Endothelial cell of umbilical vein (primary cell): Measurements from ENCODE around the gene SS18. TPM values are rescaled to one million over a fixed set of nuclear protein-coding genes. Genes with fewer than 3 reads are reported as not detected.

Experiments
- BruUV-seq: library from RNA; stranded (reverse); fragments of 400-500 nt; replicated peaks from 2 replicates; lab custom pipeline; 2021; lab: Mats Ljungman, UMichigan
- CTCF ChIA-PET: fragments of 300-600, 350-600 bp; sonication (Branson Sonifier 250); formaldehyde crosslinking; loops from one replicate; lab custom pipeline; 2021; ENCODE audit warnings: antibody characterized with exemption, inconsistent platforms; lab: Charles Lee
- POLR2A ChIA-PET: fragments of 300-600, 350-600 bp; sonication (Branson Sonifier 250); formaldehyde crosslinking; loops from one replicate; lab custom pipeline; 2021; ENCODE audit warnings: antibody characterized with exemption, inconsistent platforms; lab: Charles Lee
- DNase-seq: peaks from one replicate; pipeline ENCODE4 v3.0.0-alpha.2; 2011; ENCODE audit warnings: low read depth, low spot score
- FAIRE-seq: peaks from 2 replicates; lab custom pipeline; 2011; peaks lifted over from hg19 to GRCh38; lab: Jason Lieb, UNC
- H2AFZ ChIP-seq: 2 replicates; pipeline ENCODE4 v1.6.0; 2012; ENCODE audit warnings: low read depth, low read length, control low read depth, inconsistent platforms
- H3K27ac ChIP-seq: 2 replicates; pipeline ENCODE4 v1.5.1; 2011; ENCODE audit warnings: low read depth, mild to moderate bottlenecking, control low read depth, low read length, moderate library complexity; ENCODE audit not compliant: insufficient read depth
- H3K27me3 ChIP-seq, 2 experiments: 2 replicates each; pipeline versions ENCODE4 v1.6.0 to v1.6.1; 2011; ENCODE audit warnings: low read length in 2 of 2, mixed read lengths in 1 of 2; ENCODE audit not compliant: control insufficient read depth in 2 of 2, insufficient read depth in 2 of 2
- H3K36me3 ChIP-seq, 2 experiments: 2 replicates in 1 of 2; 3 replicates in 1 of 2; pipeline ENCODE4 v1.5.1; 2011; ENCODE audit warnings: low read length in 2 of 2, mild to moderate bottlenecking in 1 of 2, moderate library complexity in 1 of 2; ENCODE audit not compliant: control insufficient read depth in 2 of 2, insufficient read depth in 2 of 2; ENCODE audit errors: extremely low read depth in 1 of 2
- H3K4me1 ChIP-seq: 3 replicates; pipeline ENCODE4 v1.5.1; 2011; ENCODE audit warnings: mild to moderate bottlenecking, low read length; ENCODE audit not compliant: control insufficient read depth, insufficient read depth; ENCODE audit errors: extremely low read depth
- H3K4me2 ChIP-seq: 2 replicates; pipeline ENCODE4 v1.6.1; 2011; ENCODE audit warnings: low read length, control low read depth, mixed read lengths; ENCODE audit not compliant: insufficient read depth
- H3K4me3 ChIP-seq, 3 experiments: fragments of 200-600 bp in 1 of 3; sonication (generic), shearing (Covaris generic) in 1 of 3; replicated peaks in 1 of 3; 2 replicates each; pipeline ENCODE4 v1.5.1; 2011 to 2016; ENCODE audit warnings: control low read depth in 3 of 3, low read length in 3 of 3, mild to moderate bottlenecking in 2 of 3, inconsistent platforms in 1 of 3, low read depth in 1 of 3, moderate library complexity in 1 of 3; ENCODE audit not compliant: insufficient read depth in 1 of 3
- H3K79me2 ChIP-seq: 2 replicates; pipeline ENCODE4 v1.6.0; 2012; ENCODE audit warnings: low read length, inconsistent platforms; ENCODE audit not compliant: control insufficient read depth, insufficient read depth
- H3K9ac ChIP-seq: replicated peaks from 2 replicates; pipeline ENCODE3; 2011; ENCODE audit warnings: low read length, control low read depth; ENCODE audit not compliant: insufficient read depth; ENCODE audit errors: extremely low read depth
- H3K9me1 ChIP-seq: replicated peaks from 3 replicates; pipeline ENCODE4 v1.6.0; 2011; ENCODE audit warnings: mild to moderate bottlenecking, low read length; ENCODE audit not compliant: control insufficient read depth, insufficient read depth; ENCODE audit errors: extremely low read depth
- H3K9me3 ChIP-seq: replicated peaks from 2 replicates; pipeline ENCODE4 v1.5.1; 2012; ENCODE audit warnings: low read length, inconsistent platforms; ENCODE audit not compliant: control insufficient read depth, insufficient read depth
- H4K20me1 ChIP-seq: replicated peaks from 2 replicates; pipeline ENCODE3; 2011; ENCODE audit warnings: mild to moderate bottlenecking, low read length; ENCODE audit not compliant: control insufficient read depth, insufficient read depth; ENCODE audit errors: extremely low read depth
- CTCF ChIP-seq, 2 donors: IDR thresholded peaks; 1 replicate in 1 of 2; 2 replicates in 1 of 2; pipeline ENCODE4 v1.5.1; 2011; ENCODE audit warnings: low read length in 2 of 2, mild to moderate bottlenecking in 2 of 2, moderate library complexity in 2 of 2, control low read depth in 1 of 2, inconsistent platforms in 1 of 2, low read depth in 1 of 2; ENCODE audit not compliant: insufficient read depth in 1 of 2; ENCODE audit errors: extremely low read depth in 1 of 2
- EZH2 ChIP-seq: IDR thresholded peaks from 2 replicates; pipeline ENCODE4 v1.6.1; 2012; ENCODE audit warnings: borderline replicate concordance, low read depth, mild to moderate bottlenecking, moderate library complexity, low read length, inconsistent platforms; ENCODE audit not compliant: severe bottlenecking
- FOS ChIP-seq: IDR thresholded peaks from 2 replicates; pipeline ENCODE4 v1.6.1; 2011; ENCODE audit warnings: mild to moderate bottlenecking, low read length, moderate library complexity, borderline replicate concordance; ENCODE audit not compliant: insufficient read depth
- GATA2 ChIP-seq: IDR thresholded peaks from 2 replicates; pipeline ENCODE4 v1.7.0; 2011; ENCODE audit warnings: low read depth, mild to moderate bottlenecking, moderate library complexity, mixed read lengths, low read length; ENCODE audit not compliant: insufficient read length, insufficient read depth
- JUN ChIP-seq: IDR thresholded peaks from 2 replicates; pipeline ENCODE4 v1.6.1; 2011; ENCODE audit warnings: borderline replicate concordance, low read depth; ENCODE audit not compliant: insufficient read length, insufficient read depth
- MAX ChIP-seq: IDR thresholded peaks from 2 replicates; pipeline ENCODE4 v1.6.1; 2011; ENCODE audit not compliant: insufficient read depth, insufficient read length
- MYC ChIP-seq: IDR thresholded peaks from one replicate; pipeline ENCODE4 v1.6.1; 2011; ENCODE audit warnings: mild to moderate bottlenecking, low read depth, low read length
- POLR2A ChIP-seq: IDR thresholded peaks from 2 replicates; pipeline ENCODE4 v1.6.1; 2012; ENCODE audit warnings: low read depth, mild to moderate bottlenecking, control low read depth, low read length
- POLR2AphosphoS5 ChIP-seq: IDR thresholded peaks from 2 replicates; pipeline ENCODE4 v1.6.1; 2012; ENCODE audit warnings: low read depth, mild to moderate bottlenecking, control low read depth, low read length, moderate library complexity; ENCODE audit not compliant: insufficient read depth
- dilution Hi-C: fragments of 300-500 bp; cut with MboI; formaldehyde crosslinking; loops from one replicate; pipeline ENCODE4 v1.15.0; 2019; ENCODE audit warnings: low sequenced_read_pairs; ENCODE audit not compliant: extremely low pct_ligation_motif_present
- intact Hi-C: fragments of 100-400 bp; cut with micrococcal nuclease; formaldehyde crosslinking; loops from one replicate; pipeline ENCODE4 v1.10.0; 2022
- polyA plus RNA-seq, 4 experiments: library from polyadenylated mRNA; depleted of rRNA in 3 of 4; stranded (reverse) in 3 of 4; unstranded in 1 of 4; fragments of >200 nt; gene quantifications; 2 replicates each; pipeline versions ENCODE4 v1.2.1 to v1.2.3, GENCODE V29; 2011 to 2012; ENCODE audit warnings: missing spikeins in 1 of 4
- total RNA-seq: library from RNA; stranded (reverse); gene quantifications from 2 replicates; pipeline ENCODE4 v1.2.3, GENCODE V29; 2021

SS18 gene
- total and polyA plus RNA-seq, 2 donors (not counting 3 experiments of a cell fraction or from before 2014, with no cell fraction given): 68.4 to 204 TPM

- ChIA-PET CTCF (no interaction called here), POLR2A (no interaction called here)
- Histone ChIP-seq H3K9ac (no peak overlapping the region), H3K79me2 (no peaks in the 10 kb centered on the region), H4K20me1 (no peaks in the 10 kb centered on the region), H3K4me1 (no peaks in the 10 kb centered on the region), H3K9me1 (no peaks in the 10 kb centered on the region), H3K4me3 (no peak overlapping the region), H3K9me3 (no peaks in the 10 kb centered on the region), H3K27ac (no peak overlapping the region), H3K4me2 (no peak overlapping the region), H2AFZ (no peak overlapping the region), H3K36me3 (no peaks in the 10 kb centered on the region), H3K27me3 (no peaks in the 10 kb centered on the region)
- BruUV-seq: no TSS peak
- intact Hi-C loops: no loop called here
- DNase-seq (no peak), FAIRE-seq (no peak)
- no peak for TF ChIP-seq POLR2A
- no peak for TF ChIP-seq FOS
- no peak for TF ChIP-seq GATA2
- TF ChIP-seq CTCF (IDR thresholded peaks at IDR 0.05; ENCODE audit: extremely low read depth in 1 of 2, insufficient read depth in 1 of 2, low read depth in 1 of 2, low read length in 2 of 2): peak in 1 of 2 donors; percentile 2
- no peak for TF ChIP-seq JUN
- dilution Hi-C loops: no loop called here
These were observed 113.9 kb downstream of the SS18 start for GRCh38 chr18:25976554-25976953.

- H3K4me3 ChIP-seq: no peak overlapping the region
- no peak overlapping the region for H3K4me2 ChIP-seq
- no peak overlapping the region for H2AFZ ChIP-seq
- ChIA-PET CTCF (no interaction called here), POLR2A (no interaction called here)
- H3K9me1 ChIP-seq: no peaks in the 10 kb centered on the region
- no peaks in the 10 kb centered on the region for H3K79me2 ChIP-seq
- no peak for DNase-seq
- H3K36me3 ChIP-seq: no peaks in the 10 kb centered on the region
- no TSS peak for BruUV-seq
- intact Hi-C loops: no loop called here
- H4K20me1 ChIP-seq: no peaks in the 10 kb centered on the region
- H3K27me3 ChIP-seq: no peaks in the 10 kb centered on the region
- H3K9ac ChIP-seq: no peak overlapping the region
- dilution Hi-C loops: no loop called here
- no peaks in the 10 kb centered on the region for H3K9me3 ChIP-seq
- no peak for FAIRE-seq
- TF ChIP-seq JUN (no peak), GATA2 (no peak), MAX (no peak), POLR2AphosphoS5 (no peak), CTCF (IDR thresholded peaks at IDR 0.05; ENCODE audit: extremely low read depth in 1 of 2, insufficient read depth in 1 of 2, low read depth in 1 of 2, low read length in 2 of 2) (no peak), POLR2A (no peak), MYC (no peak), EZH2 (no peak), FOS (no peak)
- no peak overlapping the region for H3K27ac ChIP-seq
- H3K4me1 ChIP-seq: no peaks in the 10 kb centered on the region
These were observed 115.8 kb downstream of the SS18 start for GRCh38 chr18:25974630-25975077.
